Keratinocyte (primary cell): ENCODE results near the gene ABCG1. TPM values are rescaled to one million over a fixed set of nuclear protein-coding genes. Genes with fewer than 3 reads are reported as not detected.

Experiments used
- DNase-seq: peaks from one replicate; pipeline ENCODE4 v3.0.0-alpha.2; 2011; ENCODE audit warnings: low read depth, missing footprints, low spot score
- FAIRE-seq: peaks from 2 replicates; lab custom pipeline; 2011; peaks lifted over from hg19 to GRCh38; lab: Jason Lieb, UNC
- H2AFZ ChIP-seq: 2 replicates; pipeline ENCODE4 v1.6.0; 2012; ENCODE audit warnings: low read length, control low read depth, inconsistent platforms; ENCODE audit not compliant: control insufficient read depth
- H3K27ac ChIP-seq: 2 replicates; pipeline ENCODE4 v1.5.1; 2011; ENCODE audit warnings: low read length; ENCODE audit not compliant: control insufficient read depth, insufficient read depth
- H3K27me3 ChIP-seq: 3 replicates; pipeline ENCODE4 v1.6.0; 2011; ENCODE audit warnings: low read length; ENCODE audit not compliant: control insufficient read depth, insufficient read depth; ENCODE audit errors: extremely low read depth
- H3K36me3 ChIP-seq, 2 experiments: 2 replicates in 1 of 2; 3 replicates in 1 of 2; pipeline ENCODE4 v1.5.1; 2011; ENCODE audit warnings: low read length in 2 of 2, mild to moderate bottlenecking in 1 of 2; ENCODE audit not compliant: control insufficient read depth in 2 of 2, insufficient read depth in 2 of 2; ENCODE audit errors: extremely low read depth in 1 of 2
- H3K4me1 ChIP-seq: 3 replicates; pipeline ENCODE4 v1.5.1; 2011; ENCODE audit warnings: low read length; ENCODE audit not compliant: control insufficient read depth, insufficient read depth; ENCODE audit errors: extremely low read depth
- H3K4me2 ChIP-seq: 3 replicates; pipeline ENCODE4 v1.6.0; 2011; ENCODE audit warnings: low read depth, low read length; ENCODE audit not compliant: control insufficient read depth, insufficient read depth; ENCODE audit errors: extremely low read depth
- H3K4me3 ChIP-seq, 3 experiments: fragments of 200-600 bp in 1 of 3; sonication (generic) in 1 of 3; 2 replicates in 2 of 3; 3 replicates in 1 of 3; pipeline ENCODE4 v1.5.1; 2011 to 2016; ENCODE audit warnings: low read length in 3 of 3, mild to moderate bottlenecking in 3 of 3, control low read depth in 2 of 3, inconsistent platforms in 1 of 3, low read depth in 1 of 3, mixed read lengths in 1 of 3, mixed run types in 1 of 3, moderate library complexity in 1 of 3; ENCODE audit not compliant: control insufficient read depth in 2 of 3, insufficient read depth in 2 of 3; ENCODE audit errors: extremely low read depth in 1 of 3
- H3K79me2 ChIP-seq: 2 replicates; pipeline ENCODE4 v1.6.0; 2012; ENCODE audit warnings: low read length; ENCODE audit not compliant: control insufficient read depth, insufficient read depth
- H3K9ac ChIP-seq: 3 replicates; pipeline ENCODE4 v1.6.0; 2011; ENCODE audit warnings: low read length; ENCODE audit not compliant: control insufficient read depth, insufficient read depth; ENCODE audit errors: extremely low read depth
- H3K9me1 ChIP-seq: 3 replicates; pipeline ENCODE4 v1.6.0; 2011; ENCODE audit warnings: low read length; ENCODE audit not compliant: control insufficient read depth, insufficient read depth; ENCODE audit errors: extremely low read depth
- H3K9me3 ChIP-seq: 2 replicates; pipeline ENCODE4 v1.5.1; 2012; ENCODE audit warnings: low read depth, low read length; ENCODE audit not compliant: control insufficient read depth
- H4K20me1 ChIP-seq: 3 replicates; pipeline ENCODE4 v1.6.0; 2011; ENCODE audit warnings: low read length; ENCODE audit not compliant: control insufficient read depth, insufficient read depth; ENCODE audit errors: extremely low read depth
- EZH2 ChIP-seq: IDR thresholded peaks from one replicate; pipeline ENCODE4 v1.6.1; 2012; ENCODE audit warnings: inconsistent platforms, mild to moderate bottlenecking, low read length, moderate library complexity
- dilution Hi-C: fragments of 300-500 bp; cut with MboI; formaldehyde crosslinking; loops from one replicate; pipeline ENCODE4 v1.7.0; 2020; ENCODE audit warnings: low sequenced_read_pairs; ENCODE audit not compliant: extremely low pct_ligation_motif_present
- polyA plus RNA-seq, 5 experiments: library from polyadenylated mRNA; depleted of rRNA in 3 of 5; stranded (reverse) in 3 of 5; stranded (forward) in 1 of 5; unstranded in 1 of 5; fragments of >200 nt; gene quantifications; 1 replicate in 1 of 5; 2 replicates in 3 of 5; 3 replicates in 1 of 5; pipeline versions ENCODE4 v1.2.1 to v1.2.3, GENCODE V29; 2011 to 2012; ENCODE audit warnings: missing spikeins in 2 of 5, low read depth in 1 of 5, low replicate concordance in 1 of 5
- TF ChIP-seq, protein P1 (sequence below), 3 experiments: IDR thresholded peaks in 1 of 3; conservative IDR thresholded peaks in 1 of 3; optimal IDR thresholded peaks in 1 of 3; 2 replicates in 2 of 3; 3 replicates in 1 of 3; pipeline versions ENCODE3 to v1.5.1; 2011; ENCODE audit warnings: low read length in 3 of 3, mild to moderate bottlenecking in 3 of 3, moderate library complexity in 2 of 3, control low read depth in 1 of 3, inconsistent platforms in 1 of 3; ENCODE audit not compliant: insufficient read depth in 2 of 3; ENCODE audit errors: extremely low read depth in 1 of 3

The ABCG1 gene
- polyA plus RNA-seq, 1 donor (not counting 4 experiments of a cell fraction or from before 2014, with no cell fraction given), result 3.3 TPM

DNA sequence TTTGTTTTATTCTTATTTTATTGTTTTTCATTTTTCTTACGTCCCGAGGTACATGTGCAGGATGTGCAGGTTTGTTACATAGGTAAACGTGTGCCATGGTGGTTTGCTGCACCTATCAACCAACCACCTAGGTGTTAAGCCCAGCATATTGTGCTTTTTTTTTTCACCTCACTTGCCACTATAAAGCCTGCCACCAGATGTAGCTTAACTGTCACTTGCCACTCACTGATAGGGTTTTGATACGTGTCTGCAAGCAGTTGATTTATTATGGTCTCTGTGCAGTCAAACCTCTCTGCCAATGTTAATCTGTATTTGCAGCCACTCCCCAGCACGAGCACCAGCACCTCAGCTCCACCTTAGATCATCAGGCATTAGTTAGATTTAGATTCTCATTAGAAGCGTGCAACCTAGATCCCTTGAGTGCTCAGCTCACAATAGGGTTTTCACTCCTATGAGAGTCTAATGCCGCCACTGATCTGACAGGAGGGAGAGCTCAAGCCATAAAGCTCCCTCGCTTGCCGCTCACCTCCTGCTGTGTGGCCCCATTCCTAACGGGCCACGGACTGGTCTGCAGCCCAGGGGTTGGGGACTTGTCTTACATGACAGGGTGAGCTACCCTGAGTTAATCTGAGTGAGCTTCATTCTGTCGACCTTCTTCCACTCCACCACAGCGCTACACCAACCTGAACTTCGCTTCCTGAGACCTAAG is 17.9 kb upstream of the ABCG1 start:
- dilution Hi-C loops, result no loop called here
- DNase-seq (no peak), FAIRE-seq (no peak)
- H3K9me1 ChIP-seq, result no peaks in the 10 kb centered on the region
- no peak overlapping the region for H3K9ac ChIP-seq
- no peak for TF ChIP-seq EZH2
- TF ChIP-seq, protein P1, sequence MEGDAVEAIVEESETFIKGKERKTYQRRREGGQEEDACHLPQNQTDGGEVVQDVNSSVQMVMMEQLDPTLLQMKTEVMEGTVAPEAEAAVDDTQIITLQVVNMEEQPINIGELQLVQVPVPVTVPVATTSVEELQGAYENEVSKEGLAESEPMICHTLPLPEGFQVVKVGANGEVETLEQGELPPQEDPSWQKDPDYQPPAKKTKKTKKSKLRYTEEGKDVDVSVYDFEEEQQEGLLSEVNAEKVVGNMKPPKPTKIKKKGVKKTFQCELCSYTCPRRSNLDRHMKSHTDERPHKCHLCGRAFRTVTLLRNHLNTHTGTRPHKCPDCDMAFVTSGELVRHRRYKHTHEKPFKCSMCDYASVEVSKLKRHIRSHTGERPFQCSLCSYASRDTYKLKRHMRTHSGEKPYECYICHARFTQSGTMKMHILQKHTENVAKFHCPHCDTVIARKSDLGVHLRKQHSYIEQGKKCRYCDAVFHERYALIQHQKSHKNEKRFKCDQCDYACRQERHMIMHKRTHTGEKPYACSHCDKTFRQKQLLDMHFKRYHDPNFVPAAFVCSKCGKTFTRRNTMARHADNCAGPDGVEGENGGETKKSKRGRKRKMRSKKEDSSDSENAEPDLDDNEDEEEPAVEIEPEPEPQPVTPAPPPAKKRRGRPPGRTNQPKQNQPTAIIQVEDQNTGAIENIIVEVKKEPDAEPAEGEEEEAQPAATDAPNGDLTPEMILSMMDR (optimal IDR thresholded peaks at IDR 0.05 in 1 of 3, IDR thresholded peaks at IDR 0.05 in 1 of 3, conservative IDR thresholded peaks at IDR 0.05 in 1 of 3; ENCODE audit: extremely low read depth in 1 of 3, insufficient read depth in 2 of 3, low read length in 3 of 3), result no peak
- no peaks in the 10 kb centered on the region for H3K27me3 ChIP-seq
- no peaks in the 10 kb centered on the region for H3K36me3 ChIP-seq
- no peak overlapping the region for H3K27ac ChIP-seq
- H3K4me3 ChIP-seq, result no peak overlapping the region
- no peak overlapping the region for H2AFZ ChIP-seq
- no peaks in the 10 kb centered on the region for H3K79me2 ChIP-seq
- H3K4me2 ChIP-seq, result peak overlapping the region; percentile 9
- no peaks in the 10 kb centered on the region for H4K20me1 ChIP-seq
- no peaks in the 10 kb centered on the region for H3K9me3 ChIP-seq
- H3K4me1 ChIP-seq, result peaks cover 36% of the 10 kb centered on the region

DNA sequence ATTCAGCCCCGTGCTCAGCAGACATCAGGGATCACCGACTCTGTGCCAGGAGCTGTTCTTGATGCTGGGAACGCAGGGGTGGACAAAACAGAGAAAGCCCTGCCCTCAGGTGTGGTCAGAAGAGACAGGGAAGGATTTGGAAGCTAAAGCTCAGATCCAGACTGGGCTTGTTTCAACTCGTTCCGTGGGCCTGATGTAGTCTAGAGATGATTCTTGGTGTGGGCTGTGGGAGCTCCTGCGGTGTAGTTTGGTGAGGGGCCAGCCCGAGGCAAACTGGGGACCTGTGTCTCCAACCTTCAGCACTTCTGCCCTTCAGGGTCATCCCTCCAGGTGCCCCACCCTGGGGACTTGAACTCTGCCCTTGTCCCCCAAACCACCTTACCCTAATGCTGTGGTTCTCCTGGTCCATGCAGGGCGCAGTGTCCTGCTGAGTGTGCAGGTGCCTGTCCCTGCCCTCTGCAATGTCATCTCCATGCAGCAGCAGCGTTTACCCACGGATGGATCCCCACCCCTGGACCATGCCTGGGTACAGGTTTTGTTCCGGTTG is 17.3 kb upstream of the ABCG1 start:
- peak overlapping the region; percentile 9 for H3K4me2 ChIP-seq
- FAIRE-seq (peak; percentile 63), DNase-seq (no peak)
- TF ChIP-seq, protein P1 (optimal IDR thresholded peaks at IDR 0.05 in 1 of 3, IDR thresholded peaks at IDR 0.05 in 1 of 3, conservative IDR thresholded peaks at IDR 0.05 in 1 of 3; ENCODE audit: extremely low read depth in 1 of 3, insufficient read depth in 2 of 3, low read length in 3 of 3), result no peak
- no peak for TF ChIP-seq EZH2
- no peaks in the 10 kb centered on the region for H3K79me2 ChIP-seq
- no peak overlapping the region for H3K4me3 ChIP-seq
- no peaks in the 10 kb centered on the region for H3K9me1 ChIP-seq
- peaks cover 36% of the 10 kb centered on the region for H3K4me1 ChIP-seq
- no peaks in the 10 kb centered on the region for H3K36me3 ChIP-seq
- no peaks in the 10 kb centered on the region for H4K20me1 ChIP-seq
- H3K27ac ChIP-seq, result no peak overlapping the region
- no peak overlapping the region for H2AFZ ChIP-seq
- H3K9ac ChIP-seq, result no peak overlapping the region
- dilution Hi-C loops, result no loop called here
- H3K9me3 ChIP-seq, result no peaks in the 10 kb centered on the region
- H3K27me3 ChIP-seq, result no peaks in the 10 kb centered on the region
